ENCODE measurements around the gene ST8SIA6.
"Not testable (repeated sequence)": the region's sequence is repeated elsewhere in the genome, so short reads cannot be mapped to it uniquely, and the experiment has no call there.

Gene ST8SIA6

GRCh38 chr10:17456032-17456548, 1.7 kb upstream of the ST8SIA6 start:
- DNase-seq (ENCODE audit: low spot score) = no peak

DNA sequence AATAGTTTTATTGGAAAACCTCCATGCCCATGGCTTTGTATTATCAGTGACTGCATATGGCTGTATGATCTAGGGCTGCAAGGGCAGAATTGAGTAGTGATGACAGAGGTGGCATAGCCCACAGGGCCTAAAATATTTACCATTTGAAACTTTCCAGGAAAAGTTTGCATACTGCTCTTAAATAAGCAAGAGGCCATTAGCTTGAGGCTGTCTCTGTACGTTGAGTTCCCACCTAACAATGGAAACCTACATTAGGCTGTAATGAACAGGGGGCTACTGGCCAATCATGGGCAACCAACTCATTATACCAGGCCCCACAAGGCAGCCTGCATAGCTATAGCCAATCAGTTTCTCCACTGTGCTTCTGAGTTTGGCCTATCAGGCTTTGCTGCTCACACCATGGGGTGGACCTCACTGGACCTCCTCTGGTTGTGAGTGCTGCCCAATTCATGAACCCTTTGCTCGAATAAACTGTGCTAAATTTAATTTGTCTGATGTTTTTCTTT, 673 bp upstream of the ST8SIA6 start:
- DNase-seq (ENCODE audit: low spot score) = no peak

DNA sequence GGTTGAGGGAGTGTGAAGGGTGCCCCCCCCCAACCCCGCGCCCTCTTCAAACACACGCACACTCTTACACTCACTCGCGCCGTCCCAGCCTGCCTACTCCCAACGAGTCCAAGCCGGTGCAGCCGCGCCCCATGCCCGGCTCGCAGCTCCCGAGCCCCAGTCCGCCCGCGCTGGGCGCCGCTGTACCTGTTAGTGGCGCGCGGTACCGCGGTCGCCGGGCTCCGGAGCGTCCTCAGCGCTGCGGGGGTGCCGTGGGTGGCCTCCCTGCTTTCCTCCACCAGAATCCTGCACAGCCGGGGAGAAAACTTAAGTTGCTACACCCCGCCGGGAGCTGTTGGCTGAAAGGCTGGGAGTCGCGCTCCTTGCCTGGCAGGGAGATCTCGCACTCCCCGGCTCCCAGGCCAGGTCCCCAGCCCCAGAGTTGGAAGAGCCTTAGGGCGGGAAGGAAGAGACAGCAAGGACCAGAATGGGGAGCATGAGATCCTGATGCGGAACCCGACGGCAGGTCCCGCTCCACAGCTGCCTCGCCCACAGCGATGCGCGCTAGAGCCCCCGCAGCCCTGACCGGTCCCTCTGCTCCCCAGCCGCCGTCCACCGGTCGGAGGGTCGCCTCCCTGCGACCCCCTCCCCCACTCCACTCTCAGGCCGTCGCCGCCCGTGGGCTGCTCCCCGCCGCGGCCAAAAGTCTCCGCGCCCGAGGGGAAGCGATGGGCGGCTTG, 863 bp downstream of the ST8SIA6 start:
- peak; percentile 49 for DNase-seq (ENCODE audit: low spot score)

GRCh38 chr10:17453035-17453372, 1.4 kb downstream of the ST8SIA6 start:
- no peak for DNase-seq (ENCODE audit: low spot score)

DNA sequence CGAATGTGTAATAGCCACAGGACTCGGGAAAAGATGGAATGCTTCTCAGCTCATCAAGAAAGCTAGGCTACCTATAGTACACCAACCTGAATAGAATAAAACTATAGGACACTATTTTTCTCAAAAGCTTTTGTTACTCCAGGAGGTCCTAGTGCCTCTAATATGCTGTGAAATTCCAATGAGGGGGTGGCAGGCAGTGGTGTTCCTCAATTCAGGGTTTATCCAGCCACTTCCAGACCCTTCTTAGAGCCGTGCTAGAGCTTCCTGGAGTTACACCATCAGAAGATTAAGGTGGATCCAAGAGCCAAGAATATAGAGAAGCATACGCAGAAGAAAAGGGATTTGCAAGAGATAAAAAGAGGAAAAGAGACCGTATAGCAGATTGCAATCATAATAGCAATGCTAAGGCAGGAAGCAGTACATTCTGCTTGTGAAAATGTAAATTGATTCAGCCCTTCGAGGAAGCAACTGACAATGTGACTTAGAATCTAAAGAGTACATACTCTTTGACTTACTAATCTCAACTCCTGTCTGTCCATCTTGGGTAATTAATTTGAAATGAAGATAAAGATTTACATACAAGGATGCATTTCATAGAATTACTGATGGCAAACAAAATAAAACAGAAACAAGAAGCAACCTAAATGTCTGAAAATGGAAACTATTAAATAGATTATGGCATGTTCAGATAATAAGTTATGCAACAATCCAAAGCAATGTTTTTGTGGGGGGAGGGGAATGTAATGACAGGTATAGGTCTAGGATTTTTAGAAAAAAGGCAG, 2.1 kb downstream of the ST8SIA6 start:
- DNase-seq (ENCODE audit: low spot score) = no peak

DNA sequence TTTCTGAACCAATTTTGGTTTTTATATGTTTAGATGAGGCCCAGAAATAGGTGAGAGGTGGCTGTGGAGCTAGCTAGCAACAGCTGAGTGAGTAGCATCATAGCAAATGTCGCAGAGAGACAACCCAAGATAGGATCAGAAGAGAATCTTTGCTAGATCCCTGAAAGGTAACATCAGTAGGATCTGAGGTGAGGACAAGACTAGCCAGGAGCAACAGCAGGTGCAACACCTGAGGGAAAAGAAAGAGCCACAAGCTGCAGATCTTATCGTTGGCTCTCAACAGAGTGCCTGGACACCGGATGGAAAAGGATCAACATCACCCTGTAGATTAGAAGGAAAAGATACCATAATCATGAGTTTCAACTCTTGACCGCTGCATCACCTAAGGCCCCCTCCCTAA, 4.4 kb downstream of the ST8SIA6 start:
- no peak for DNase-seq (ENCODE audit: low spot score)

GRCh38 chr10:17445400-17445998, 8.9 kb downstream of the ST8SIA6 start:
- no peak for DNase-seq (ENCODE audit: low spot score)

- no peak for DNase-seq (ENCODE audit: low spot score)
Measured at GRCh38 chr10:17444388-17444714, 10.0 kb downstream of the ST8SIA6 start.

DNA sequence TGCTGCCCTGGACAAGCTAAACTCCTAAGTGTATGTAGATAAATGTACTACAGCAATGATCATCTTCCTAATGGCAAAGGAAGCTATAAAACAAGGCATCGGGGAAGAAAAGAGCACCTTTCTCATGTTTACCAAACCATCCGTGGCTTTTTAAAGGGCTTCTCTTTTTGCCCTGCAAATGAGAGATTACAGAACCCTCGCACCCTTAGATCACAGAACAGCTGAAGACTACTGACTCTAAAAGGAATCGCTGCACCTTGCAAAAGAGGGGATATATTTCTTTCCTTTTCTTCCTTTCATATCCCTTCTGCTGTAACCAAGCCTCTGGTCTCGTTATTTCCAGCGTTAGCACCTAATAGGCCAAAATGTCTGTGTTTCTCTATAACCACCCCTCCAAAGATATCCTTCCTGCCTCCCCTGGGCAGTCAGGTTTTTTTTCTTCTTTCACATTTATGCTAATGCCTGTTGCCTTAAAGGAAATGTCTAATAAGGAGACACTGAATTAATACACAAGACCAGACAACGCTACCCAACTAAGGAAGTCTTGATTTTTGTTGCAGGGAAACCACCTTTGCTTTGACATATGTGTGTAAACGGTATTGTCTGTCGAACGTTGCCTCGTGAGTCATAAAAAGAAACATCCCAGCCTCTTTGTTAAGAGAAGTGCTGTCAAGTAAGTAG, 10.5 kb downstream of the ST8SIA6 start:
- DNase-seq (ENCODE audit: low spot score) = no peak

- DNase-seq (ENCODE audit: low spot score) = no peak
Measured at GRCh38 chr10:17438583-17438982, 15.8 kb downstream of the ST8SIA6 start.

DNA sequence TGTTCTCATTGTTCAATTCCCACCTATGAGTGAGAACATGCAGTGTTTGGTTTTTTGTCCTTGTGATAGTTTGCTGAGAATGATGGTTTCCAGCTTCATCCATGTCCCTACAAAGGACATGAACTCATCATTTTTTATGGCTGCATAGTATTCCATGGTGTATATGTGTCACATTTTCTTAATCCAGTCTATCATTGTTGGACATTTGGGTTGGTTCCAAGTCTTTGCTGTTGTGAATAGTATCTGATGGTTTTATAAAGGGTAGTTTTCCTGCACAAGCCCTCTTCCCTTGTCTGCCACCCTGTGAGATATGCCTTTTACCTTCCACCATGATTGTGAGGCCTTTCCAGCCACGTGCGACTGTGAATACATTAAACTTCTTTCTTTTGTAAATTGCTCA, 17.8 kb downstream of the ST8SIA6 start:
- not testable (repeated sequence) for DNase-seq (ENCODE audit: low spot score)

GRCh38 chr10:17435953-17436352, 18.4 kb downstream of the ST8SIA6 start:
- DNase-seq (ENCODE audit: low spot score) = no peak

GRCh38 chr10:17435187-17435586, 19.2 kb downstream of the ST8SIA6 start:
- DNase-seq (ENCODE audit: low spot score) = no peak

- no peak for DNase-seq (ENCODE audit: low spot score)
Measured at GRCh38 chr10:17432723-17433122, 21.7 kb downstream of the ST8SIA6 start.

DNA sequence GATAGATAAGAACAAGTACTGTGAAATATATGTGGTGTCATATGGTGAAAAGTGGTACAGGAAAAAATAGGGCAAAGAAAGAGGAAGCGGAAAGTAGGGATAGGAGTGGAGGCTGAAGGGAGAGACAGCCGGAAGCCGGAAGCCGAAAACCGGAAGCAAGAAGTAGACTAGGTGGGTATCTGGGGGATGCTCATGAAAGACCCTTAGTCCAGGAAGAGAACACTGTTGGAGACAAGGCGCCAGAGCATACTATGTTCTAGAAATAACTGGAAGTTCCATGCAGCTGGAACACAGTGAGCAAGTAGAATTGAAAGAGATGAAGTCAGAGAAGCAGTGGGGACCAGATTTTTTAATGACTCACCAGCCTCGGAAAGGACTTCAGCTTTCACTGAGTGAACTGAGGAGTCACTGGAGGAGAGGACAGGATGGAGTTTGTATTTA, 22.5 kb downstream of the ST8SIA6 start:
- peak; percentile 74 for DNase-seq (ENCODE audit: low spot score)

GRCh38 chr10:17430647-17431355, 23.6 kb downstream of the ST8SIA6 start:
- DNase-seq (ENCODE audit: low spot score) = peak; percentile 80

DNA sequence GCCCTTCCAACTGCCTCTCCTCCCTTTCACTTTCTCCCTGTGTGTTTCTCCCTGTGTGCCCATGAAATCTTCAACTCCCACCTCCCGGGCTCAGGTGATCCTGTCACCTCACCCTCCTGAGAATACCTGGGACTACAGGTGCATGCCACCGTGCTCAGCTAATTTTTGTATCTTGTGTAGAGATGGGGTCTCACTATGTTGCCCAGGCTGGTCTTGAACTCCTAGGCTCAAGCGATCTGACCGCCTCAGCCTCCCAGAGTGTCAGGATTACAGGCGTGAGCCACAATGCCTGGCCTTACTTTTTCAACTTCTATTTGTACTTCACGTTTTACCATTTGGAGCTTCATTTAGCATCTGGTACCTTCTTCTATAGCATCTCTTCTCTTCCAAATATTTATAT, 24.9 kb downstream of the ST8SIA6 start:
- DNase-seq (ENCODE audit: low spot score) = no peak

DNA sequence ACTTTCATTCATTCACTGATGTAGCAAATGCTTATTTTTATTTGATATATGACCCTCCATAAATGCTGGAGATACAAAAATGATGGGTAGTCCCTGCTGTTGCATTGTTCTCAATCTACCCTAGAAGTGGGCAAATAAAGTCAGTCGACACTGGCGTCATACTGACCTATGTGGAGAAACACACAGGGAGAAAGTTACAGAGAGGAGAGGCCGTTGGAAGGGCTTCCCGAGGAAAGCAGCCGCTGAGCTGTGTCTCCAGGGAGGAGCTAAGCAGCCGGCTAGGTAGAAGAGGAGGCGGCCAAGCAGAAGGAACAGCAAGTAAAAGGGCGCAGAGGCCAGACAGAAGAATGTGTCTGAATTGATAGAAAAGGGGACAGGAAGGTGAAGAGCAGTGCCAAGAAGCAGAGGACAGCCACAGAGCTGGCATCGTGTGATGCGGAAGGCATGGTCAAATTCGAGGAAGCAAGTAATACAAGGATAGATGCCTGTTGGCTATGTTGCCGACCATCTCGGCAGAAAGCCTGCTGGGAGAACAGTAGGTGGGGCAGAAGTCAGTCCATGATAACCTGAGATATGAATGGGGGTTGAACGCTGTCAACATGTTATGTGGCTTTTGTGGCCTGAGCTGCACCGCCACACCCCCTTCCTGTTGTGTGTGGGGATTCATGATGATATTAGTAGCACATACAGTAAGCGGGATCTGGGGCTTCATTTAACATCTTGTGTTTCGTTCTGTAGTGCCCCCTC, 25.9 kb downstream of the ST8SIA6 start:
- no peak for DNase-seq (ENCODE audit: low spot score)

GRCh38 chr10:17427666-17428350, 26.6 kb downstream of the ST8SIA6 start:
- DNase-seq (ENCODE audit: low spot score) = no peak

- DNase-seq (ENCODE audit: low spot score) = no peak
Measured at GRCh38 chr10:17427201-17427600, 27.2 kb downstream of the ST8SIA6 start.
